HepG2 (cell line): ENCODE data around the gene LINGO1.

ENCODE experiments used
- CHD2 ChIP-seq: IDR thresholded peaks from 2 replicates; pipeline ENCODE4 v1.6.1; 2011; ENCODE audit warnings: low read depth, low read length, improper control_type of control experiment
- EZH2 ChIP-seq: conservative IDR thresholded peaks from 2 replicates; pipeline ENCODE4 v1.6.1; 2012; ENCODE audit warnings: mild to moderate bottlenecking, low read depth, low read length, moderate library complexity
- NFIB ChIP-seq: sonication (generic); formaldehyde crosslinking; IDR thresholded peaks from 2 replicates; pipeline ENCODE4 v1.9.0; 2021; ENCODE audit warnings: missing genetic modification reagents, mild to moderate bottlenecking, borderline replicate concordance
- NR2C2 ChIP-seq: sonication (generic); formaldehyde crosslinking; IDR thresholded peaks from 2 replicates; pipeline ENCODE4 v1.4.0; 2020; ENCODE audit warnings: missing genetic modification reagents, mild to moderate bottlenecking, moderate library complexity, borderline replicate concordance
- RAD21 ChIP-seq: fragments of 450-650 bp; formaldehyde crosslinking; IDR thresholded peaks from 2 replicates; pipeline ENCODE4 v1.5.0; 2020; ENCODE audit warnings: mild to moderate bottlenecking
- SOX5 ChIP-seq: IDR thresholded peaks from 2 replicates; pipeline ENCODE4 v1.6.1; 2016; ENCODE audit warnings: borderline replicate concordance
- WIZ ChIP-seq: sonication (generic); formaldehyde crosslinking; IDR thresholded peaks from 2 replicates; pipeline ENCODE4 v1.5.1; 2020; ENCODE audit warnings: mild to moderate bottlenecking, missing genetic modification reagents
- ZFX ChIP-seq: sonication (generic); formaldehyde crosslinking; IDR thresholded peaks from 2 replicates; pipeline ENCODE4 v1.4.0; 2020; ENCODE audit warnings: mild to moderate bottlenecking, low read depth, missing genetic modification reagents, moderate library complexity

- TF ChIP-seq NFIB (CRISPR knock-in tag), result no peak
- no peak for TF ChIP-seq CHD2
- TF ChIP-seq EZH2, result no peak
- no peak for TF ChIP-seq SOX5 (CRISPR knock-in tag)
- no peak for TF ChIP-seq NR2C2
- no peak for TF ChIP-seq WIZ (CRISPR knock-in tag)
- no peak for TF ChIP-seq ZFX (CRISPR knock-in tag)
- TF ChIP-seq RAD21 (CRISPR knock-in tag), result no peak
These were observed 56.2 kb downstream of the LINGO1 start for GRCh38 chr15:77576538-77576937.
